GM18951 (cell line): ENCODE measurements around the gene ARID3A.

Experiments
- POLR2A ChIP-seq: IDR thresholded peaks from 4 replicates; pipeline ENCODE4 v1.6.1; 2011; ENCODE audit warnings: mild to moderate bottlenecking; ENCODE audit not compliant: insufficient read length, insufficient read depth; ENCODE audit errors: extremely low read depth
- in situ Hi-C: fragments of 300-500 bp; cut with MboI; formaldehyde crosslinking; loops from one replicate; pipeline ENCODE4 v1.12.0; 2022; ENCODE audit warnings: low sequenced_read_pairs, mixed read lengths, inconsistent platforms; ENCODE audit not compliant: unreplicated experiment

Gene ARID3A

DNA sequence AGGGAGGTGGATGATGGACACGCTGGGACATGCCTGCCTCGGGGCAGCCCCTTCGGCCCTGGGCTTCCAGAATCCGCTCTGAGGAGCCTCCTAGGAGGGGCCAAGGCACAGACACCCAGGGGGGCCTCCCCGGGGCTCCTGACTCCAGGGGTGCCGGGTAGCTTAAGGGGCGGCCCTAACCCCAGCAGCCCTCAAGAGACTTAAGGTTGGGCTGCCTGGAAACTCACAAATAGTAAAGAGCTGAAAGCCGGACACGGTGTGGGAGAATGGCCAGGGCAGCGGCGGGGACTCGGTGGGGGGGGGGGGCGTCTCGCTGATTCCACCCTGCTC lies 7.7 kb downstream of the ARID3A start:
- no peak for TF ChIP-seq POLR2A
- in situ Hi-C loops: no loop called here

DNA sequence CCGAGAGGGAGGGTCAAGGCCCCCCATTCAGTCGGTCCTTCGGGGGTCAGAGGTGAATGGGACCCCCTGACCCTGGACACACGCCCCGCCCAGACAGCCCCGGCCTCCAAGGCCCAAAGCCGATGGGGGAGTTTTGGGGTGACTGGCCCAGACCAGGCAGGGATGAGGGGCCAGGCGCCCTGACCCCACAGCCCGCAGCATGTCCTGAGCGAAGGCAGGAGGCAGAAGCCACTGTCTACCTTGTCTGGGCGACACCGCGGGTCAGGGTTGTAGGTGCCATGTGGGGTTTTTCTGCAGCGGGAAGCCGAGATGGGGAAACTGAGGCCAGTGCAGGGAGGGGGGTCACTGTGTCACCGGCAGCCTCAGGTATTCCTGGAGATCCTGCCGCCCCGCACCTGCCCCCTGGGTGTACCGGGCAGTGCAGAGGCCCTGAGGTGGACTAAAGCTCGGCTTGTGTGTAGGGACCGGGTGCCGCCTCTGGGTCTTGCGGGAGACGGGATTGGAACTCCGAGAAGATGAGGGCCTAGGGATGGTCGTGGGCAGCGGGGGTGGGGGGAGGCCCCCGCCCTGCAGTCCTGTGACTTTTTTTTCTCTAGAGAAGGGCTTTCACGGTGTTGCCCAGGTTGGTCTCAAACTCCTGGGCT lies 8.5 kb downstream of the ARID3A start:
- in situ Hi-C loops: no loop called here
- no peak for TF ChIP-seq POLR2A

DNA sequence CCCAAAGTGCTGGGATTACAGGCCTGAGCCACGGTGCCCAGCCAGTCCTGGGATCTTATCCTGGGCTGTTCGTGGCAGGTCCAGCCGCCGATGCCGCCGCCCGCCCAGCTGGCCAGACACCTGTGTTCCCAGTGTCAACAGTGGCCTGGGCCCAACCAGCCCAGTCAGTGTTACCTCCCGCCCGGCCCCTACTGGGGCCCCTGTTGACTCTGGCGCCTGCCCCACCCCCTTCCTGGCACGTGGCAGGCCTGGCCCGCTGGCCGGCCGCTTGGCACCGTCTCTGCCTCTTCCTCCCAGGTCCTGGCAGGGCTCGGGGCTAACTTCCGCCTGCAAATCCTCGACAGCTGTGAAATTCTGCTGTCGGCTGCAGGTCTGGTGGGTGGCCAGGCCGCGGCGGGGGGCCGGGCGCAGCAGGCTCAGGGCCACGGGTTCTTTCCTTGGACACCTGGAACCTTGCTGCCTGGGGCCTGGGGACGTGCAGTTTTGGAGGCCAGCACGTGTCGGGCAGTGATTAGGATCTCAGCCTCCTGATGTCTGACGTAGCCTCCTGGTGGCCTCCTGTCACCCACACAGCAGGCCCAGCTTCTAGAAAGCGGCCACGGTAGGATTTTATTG lies 9.1 kb downstream of the ARID3A start:
- in situ Hi-C loops: no loop called here
- TF ChIP-seq POLR2A: no peak

DNA sequence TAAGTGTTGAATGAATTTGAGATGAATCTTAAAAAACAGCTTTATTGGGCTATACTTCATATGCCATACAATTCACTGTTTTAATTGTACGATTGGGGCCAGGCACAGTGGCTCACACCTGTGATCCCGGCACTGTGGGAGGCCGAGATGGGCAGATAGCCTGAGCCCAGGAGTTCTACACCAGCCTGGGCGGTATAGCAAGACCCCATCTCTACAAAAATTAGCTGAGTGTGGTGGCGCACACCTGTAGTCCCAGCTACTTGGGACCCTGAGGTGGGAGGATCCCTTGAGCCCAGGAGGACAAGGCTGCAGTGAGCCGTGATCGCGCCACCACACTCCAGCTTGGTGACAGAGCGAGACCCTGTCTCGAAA lies 10.3 kb downstream of the ARID3A start:
- in situ Hi-C loops: no loop called here
- no peak for TF ChIP-seq POLR2A

DNA sequence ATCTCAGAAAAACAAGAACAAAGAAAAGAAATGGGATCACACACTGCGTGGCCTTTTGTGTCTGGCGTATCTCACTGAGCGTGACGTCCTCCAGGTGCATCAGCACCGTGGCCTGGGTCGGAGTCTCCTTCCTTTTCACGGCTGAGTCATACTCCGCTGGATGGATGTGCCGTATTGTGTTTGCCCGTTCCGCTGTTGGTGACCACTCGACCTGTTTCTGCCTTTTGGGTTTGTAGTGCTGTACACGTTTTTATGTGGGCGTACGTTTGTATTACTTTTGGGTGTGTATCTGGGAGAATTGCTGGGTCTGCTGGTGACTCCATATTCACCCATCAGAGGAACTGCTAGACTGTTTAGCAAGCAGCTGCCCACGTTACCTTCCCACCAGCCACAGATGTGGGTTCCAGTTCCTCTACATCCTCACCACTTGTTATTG lies 11.4 kb downstream of the ARID3A start:
- in situ Hi-C loops: no loop called here
- no peak for TF ChIP-seq POLR2A

DNA sequence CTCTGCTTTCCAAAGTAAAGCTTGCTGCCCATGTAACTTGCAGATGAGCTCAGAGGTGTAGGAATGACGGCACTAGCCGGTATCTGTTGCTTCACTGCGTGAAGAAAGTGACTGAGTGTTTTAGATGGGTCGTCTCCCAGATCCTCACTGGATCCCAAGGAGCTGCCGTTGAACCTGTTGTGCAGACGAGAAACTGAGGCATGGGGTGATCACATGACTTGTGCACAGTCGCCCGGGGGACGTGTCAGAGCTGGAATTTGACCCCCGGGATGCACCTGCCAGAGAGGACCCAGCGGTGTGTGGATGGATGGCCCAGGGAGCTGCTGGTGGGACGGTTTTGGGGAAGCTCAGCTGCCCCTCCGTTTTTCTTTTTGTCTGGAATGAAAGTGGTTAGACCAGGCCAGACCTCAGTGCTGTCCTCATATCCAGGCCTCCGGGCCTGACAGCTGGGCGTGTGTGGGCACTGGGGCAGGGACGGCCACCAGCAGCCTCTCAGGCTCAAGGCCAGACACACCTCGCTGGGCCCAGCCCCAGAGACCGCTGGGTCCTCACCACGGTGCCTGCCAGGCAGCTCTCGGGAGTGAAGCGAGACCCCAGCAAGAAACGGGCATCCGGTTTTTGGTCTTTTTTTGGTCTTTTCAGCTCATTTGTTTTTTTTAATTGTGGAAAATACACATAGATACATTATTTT lies 12.5 kb downstream of the ARID3A start:
- in situ Hi-C loops: no loop called here
- no peak for TF ChIP-seq POLR2A

DNA sequence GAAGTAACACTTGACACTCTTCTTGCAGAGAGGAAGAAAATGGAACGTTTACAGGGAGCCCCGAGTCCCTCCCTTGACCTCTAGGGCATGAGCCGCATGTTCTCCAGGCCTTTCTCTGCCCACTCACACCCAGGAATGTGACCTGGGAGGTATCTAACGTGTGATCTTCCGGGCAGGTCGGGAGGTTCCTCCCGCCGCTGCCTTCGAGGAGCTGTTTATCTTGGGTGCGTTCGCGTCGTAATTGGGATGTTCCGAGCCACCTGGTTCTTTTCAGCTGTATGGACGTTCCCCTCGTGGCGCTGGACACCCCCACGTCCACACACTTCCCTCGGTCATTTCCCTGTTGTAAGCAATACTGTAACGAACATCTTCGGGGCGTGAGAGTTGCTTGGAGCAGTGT lies 13.6 kb downstream of the ARID3A start:
- TF ChIP-seq POLR2A: no peak
- in situ Hi-C loops: no loop called here

DNA sequence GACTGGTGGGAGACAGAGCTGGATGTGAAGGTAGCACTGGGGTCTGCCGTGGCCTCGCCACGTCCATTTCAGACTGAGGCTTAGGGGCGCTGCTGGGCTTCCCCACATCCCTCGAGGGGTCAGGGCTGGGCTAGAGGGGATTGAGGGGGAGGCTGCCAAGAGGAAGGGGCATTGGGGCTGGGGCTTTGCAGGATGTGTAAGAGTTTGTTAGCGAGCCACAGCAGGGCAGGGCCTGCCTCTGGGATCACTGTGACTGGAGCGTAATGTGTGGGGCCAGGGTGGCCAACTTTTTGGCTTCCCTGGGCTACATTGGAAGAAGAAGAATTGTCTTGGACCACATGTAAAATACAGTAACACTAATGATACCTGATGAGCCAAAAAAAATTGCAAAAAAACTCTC lies 14.1 kb downstream of the ARID3A start:
- no peak for TF ChIP-seq POLR2A
- in situ Hi-C loops: no loop called here

DNA sequence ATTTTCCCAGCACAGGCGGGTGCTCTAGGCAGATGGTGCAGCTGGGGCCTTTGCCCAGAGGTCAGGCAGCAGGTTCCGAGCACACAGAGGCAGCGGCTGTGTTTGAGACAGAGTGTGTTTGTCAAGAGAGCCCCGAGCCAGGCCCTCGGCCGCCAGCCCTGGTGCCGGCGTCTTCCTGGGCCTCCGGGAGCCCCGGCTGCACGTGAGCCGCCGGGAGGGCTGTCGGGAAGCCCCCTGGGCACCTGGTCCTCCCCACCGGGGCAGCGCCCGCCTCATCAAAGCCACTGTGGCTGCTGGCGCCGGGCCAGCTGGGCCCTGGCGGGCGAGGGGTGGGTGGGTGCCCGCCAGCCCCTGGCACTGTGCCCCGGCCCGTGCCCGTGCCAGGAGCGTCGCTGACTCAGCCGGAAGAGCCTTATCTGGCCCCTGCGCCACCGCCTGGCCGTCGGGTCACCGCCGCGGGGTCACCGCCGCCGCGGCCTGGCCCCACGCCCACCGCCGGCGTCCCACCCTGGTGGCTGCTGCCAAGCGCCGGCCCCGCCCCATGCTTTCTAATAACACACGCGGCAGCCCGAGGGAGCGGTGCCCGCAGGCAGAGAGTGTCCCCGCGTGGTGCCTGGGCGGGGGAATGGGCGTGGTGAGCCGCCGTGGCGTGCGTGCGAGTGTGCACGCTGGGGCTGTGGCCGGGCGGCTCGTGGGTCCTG lies 14.9 kb downstream of the ARID3A start:
- TF ChIP-seq POLR2A: no peak
- in situ Hi-C loops: no loop called here

DNA sequence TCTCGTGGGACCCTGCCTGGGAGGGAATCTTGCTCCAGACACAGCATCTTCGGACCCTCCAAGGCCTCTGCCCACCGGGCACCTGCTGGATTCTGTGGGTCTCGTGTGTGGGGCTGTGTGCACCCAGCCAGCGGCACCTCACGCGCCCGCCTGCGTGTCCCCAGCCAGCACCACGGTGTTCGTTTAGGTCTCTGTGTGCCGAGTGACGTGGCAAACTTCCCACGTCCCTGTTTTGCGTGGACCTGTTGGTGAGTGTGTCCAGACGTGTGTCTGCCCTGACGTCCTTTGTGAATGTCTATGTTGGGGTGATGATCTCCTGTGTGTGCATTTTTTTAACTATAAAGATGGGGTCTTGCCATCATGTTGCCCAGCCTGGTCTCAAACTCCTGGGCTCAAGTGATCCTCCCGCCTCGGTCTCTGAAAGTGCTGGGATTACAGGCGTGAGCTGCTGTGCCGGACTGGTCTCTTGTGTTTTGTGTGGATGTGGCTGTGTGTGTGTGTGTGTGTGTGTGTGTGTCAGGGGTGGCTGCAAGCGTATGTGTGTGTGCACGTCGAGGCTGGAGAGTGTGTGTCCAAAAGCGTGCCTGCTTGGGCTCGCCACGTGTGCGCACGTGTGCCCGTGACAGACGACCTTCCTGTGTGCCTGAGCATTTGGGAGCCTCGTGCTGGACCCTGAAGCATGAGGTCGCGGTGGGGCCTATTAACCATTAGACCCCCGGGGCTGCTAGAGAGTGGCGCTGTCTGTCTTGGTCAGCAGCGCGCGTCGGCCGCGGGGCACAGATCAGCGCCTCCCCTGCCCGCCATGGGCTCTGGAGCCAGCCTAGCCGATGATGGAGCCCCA lies 15.7 kb downstream of the ARID3A start:
- in situ Hi-C loops: no loop called here
- no peak for TF ChIP-seq POLR2A

DNA sequence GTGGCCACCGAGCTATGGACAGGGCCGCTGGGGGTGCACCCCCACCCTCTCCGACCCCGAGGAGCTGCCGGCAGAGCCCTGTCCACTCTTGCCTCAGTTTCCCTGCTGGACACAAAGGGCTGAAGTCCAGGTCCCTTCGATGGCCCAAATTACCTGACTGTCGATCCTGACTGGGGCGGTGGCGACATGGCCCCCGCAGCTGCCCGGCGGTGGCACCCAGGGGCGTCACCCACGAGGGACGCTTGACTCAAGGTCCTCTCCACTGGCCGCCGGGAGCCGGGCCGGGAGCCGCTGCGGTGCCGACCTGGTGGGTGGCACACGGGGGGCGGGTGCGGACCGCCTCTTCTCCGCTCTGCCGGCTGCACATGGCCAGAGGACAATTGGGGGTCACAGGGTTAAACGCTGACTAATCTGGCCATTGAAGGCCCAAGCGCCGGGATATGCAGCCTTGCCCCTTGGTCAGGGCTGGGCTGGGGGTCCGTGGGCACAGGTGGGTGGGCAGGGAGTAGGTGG lies 16.4 kb downstream of the ARID3A start:
- TF ChIP-seq POLR2A: no peak

DNA sequence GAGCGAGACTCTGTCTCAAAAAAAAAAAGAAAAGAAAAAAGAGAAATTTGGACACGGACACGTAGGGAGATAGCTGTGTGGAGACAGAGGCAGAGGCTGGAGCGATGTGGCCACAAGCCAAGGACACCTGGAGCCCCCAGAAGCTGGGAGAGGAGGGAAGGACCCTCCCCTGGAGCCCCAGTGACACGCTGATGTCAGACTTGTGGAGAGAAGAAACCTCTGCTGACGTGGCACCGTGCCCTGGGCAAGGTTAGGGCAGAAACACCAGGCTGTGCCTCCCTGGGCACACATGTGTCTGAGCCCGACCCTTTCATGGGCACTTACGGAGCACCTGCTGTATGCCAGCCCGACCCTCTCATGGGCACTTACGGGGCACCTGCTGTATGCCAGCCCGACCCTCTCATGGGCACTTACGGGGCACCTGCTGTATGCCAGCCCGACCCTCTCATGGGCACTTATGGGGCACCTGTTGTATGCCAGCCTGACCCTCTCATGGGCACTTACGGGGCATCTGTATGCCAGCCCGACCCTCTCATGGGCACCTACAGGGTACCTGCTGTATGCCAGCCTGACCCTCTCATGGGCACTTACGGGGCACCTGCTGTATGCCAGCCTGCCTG lies 17.8 kb downstream of the ARID3A start:
- in situ Hi-C loops: no loop called here
- no peak for TF ChIP-seq POLR2A

More for the DNA sequence above, 16.4 kb downstream of the ARID3A start:
- in situ Hi-C loops: no loop called here

DNA sequence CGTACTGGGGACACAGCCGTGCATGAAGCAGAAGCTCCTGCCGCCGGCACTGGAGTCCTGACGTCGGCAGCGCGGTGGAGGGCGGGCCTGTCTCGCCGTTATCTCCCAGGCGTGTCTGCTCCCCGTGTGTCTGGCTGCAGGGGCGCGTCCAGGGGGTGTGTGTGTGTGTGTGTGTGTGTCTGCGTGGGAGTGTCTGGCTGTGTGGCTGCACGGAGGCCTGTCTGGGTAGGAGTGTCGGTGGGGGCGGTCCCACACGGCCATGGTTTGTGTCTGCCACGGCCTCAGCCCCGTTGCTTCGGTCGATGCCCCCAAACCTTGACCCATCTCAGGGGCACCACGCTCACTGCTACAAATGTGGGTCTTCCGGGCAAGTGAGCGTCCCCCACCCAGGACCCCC lies 18.3 kb downstream of the ARID3A start:
- no peak for TF ChIP-seq POLR2A
- in situ Hi-C loops: no loop called here
